ENCODE measurements around the gene AGBL1.

GRCh38 chr15:86382341-86382740 lies 302.7 kb downstream of the AGBL1 start:
- TF ChIP-seq CTCF (conservative IDR thresholded peaks at IDR 0.05) (no peak), EZH2 (IDR thresholded peaks at IDR 0.05; ENCODE audit: low read depth) (no peak)

All from PC-9 (cell line).